ENCODE measurements around the gene FGF14. TPM values are rescaled to one million over a fixed set of nuclear protein-coding genes. Genes with fewer than 3 reads are reported as not detected.

The FGF14 gene
- total RNA-seq, 1 donor from 2014 or later: not detected

- ChIA-PET POLR2A (no interaction called here), CTCF (no interaction called here)
- ATAC-seq (ENCODE audit: low read depth): no peak
- H3K27ac Mint-ChIP-seq: no peak overlapping the region
- no peak for DNase-seq
- intact Hi-C loops (cut with micrococcal nuclease): no loop called here
- H3K9me3 Mint-ChIP-seq: no peaks in the 10 kb centered on the region
- H3K36me3 Mint-ChIP-seq (ENCODE audit: low read depth): no peaks in the 10 kb centered on the region
- H3K27me3 Mint-ChIP-seq: no peaks in the 10 kb centered on the region
- H3K4me1 Mint-ChIP-seq: no peaks in the 10 kb centered on the region
- H3K4me3 Mint-ChIP-seq: no peak overlapping the region
- TF ChIP-seq CTCF (IDR thresholded peaks at IDR 0.05): no peak
Observed at GRCh38 chr13:101773062-101773461, 628.8 kb downstream of the FGF14 start.

- DNase-seq (no peak), ATAC-seq (ENCODE audit: low read depth) (no peak)
- TF ChIP-seq CTCF (IDR thresholded peaks at IDR 0.05): no peak
- intact Hi-C loops (cut with micrococcal nuclease): no loop called here
- no peak overlapping the region for H3K4me3 Mint-ChIP-seq
- ChIA-PET POLR2A (no interaction called here), CTCF (no interaction called here)
- no peaks in the 10 kb centered on the region for H3K27me3 Mint-ChIP-seq
- no peaks in the 10 kb centered on the region for H3K36me3 Mint-ChIP-seq (ENCODE audit: low read depth)
- no peaks in the 10 kb centered on the region for H3K9me3 Mint-ChIP-seq
- no peaks in the 10 kb centered on the region for H3K4me1 Mint-ChIP-seq
- no peak overlapping the region for H3K27ac Mint-ChIP-seq
Observed at GRCh38 chr13:101767131-101767530, 634.7 kb downstream of the FGF14 start.

- ChIA-PET POLR2A (no interaction called here), CTCF (no interaction called here)
- Mint-ChIP-seq H3K36me3 (ENCODE audit: low read depth) (no peaks in the 10 kb centered on the region), H3K4me3 (no peak overlapping the region), H3K9me3 (no peaks in the 10 kb centered on the region), H3K4me1 (no peaks in the 10 kb centered on the region), H3K27ac (no peak overlapping the region), H3K27me3 (no peaks in the 10 kb centered on the region)
- ATAC-seq (ENCODE audit: low read depth) (no peak), DNase-seq (no peak)
- intact Hi-C loops (cut with micrococcal nuclease): no loop called here
- TF ChIP-seq CTCF (IDR thresholded peaks at IDR 0.05): no peak
Observed at GRCh38 chr13:101763191-101763590, 638.7 kb downstream of the FGF14 start.

GRCh38 chr13:101757446-101758039 lies 644.3 kb downstream of the FGF14 start:
- H3K9me3 Mint-ChIP-seq: no peaks in the 10 kb centered on the region
- H3K36me3 Mint-ChIP-seq (ENCODE audit: low read depth): no peaks in the 10 kb centered on the region
- intact Hi-C loops (cut with micrococcal nuclease): loop anchor here (1.0 kb wide), 2 partner anchors 243 to 612 kb away; no protein-coding TSS in a partner anchor
- CTCF ChIA-PET: interaction anchor here (1.0 to 2.0 kb wide), 6 partner anchors 241 to 613 kb away, joined by 3 to 11 read pairs (median 6); no protein-coding TSS in a partner anchor
- H3K27ac Mint-ChIP-seq: no peak overlapping the region
- no peaks in the 10 kb centered on the region for H3K4me1 Mint-ChIP-seq
- H3K27me3 Mint-ChIP-seq: no peaks in the 10 kb centered on the region
- DNase-seq (no peak), ATAC-seq (ENCODE audit: low read depth) (no peak)
- TF ChIP-seq CTCF (IDR thresholded peaks at IDR 0.05): no peak
- POLR2A ChIA-PET: no interaction called here
- no peak overlapping the region for H3K4me3 Mint-ChIP-seq

GRCh38 chr13:101755228-101755887 lies 646.5 kb downstream of the FGF14 start:
- Mint-ChIP-seq H3K27ac (no peak overlapping the region), H3K36me3 (ENCODE audit: low read depth) (no peaks in the 10 kb centered on the region), H3K9me3 (no peaks in the 10 kb centered on the region), H3K4me3 (no peak overlapping the region), H3K27me3 (no peaks in the 10 kb centered on the region), H3K4me1 (no peaks in the 10 kb centered on the region)
- intact Hi-C loops (cut with micrococcal nuclease): no loop called here
- CTCF ChIA-PET: interaction anchor here (2.1 kb wide), 1 partner anchor 610 kb away, joined by 6 read pairs; no protein-coding TSS in a partner anchor
- TF ChIP-seq CTCF (IDR thresholded peaks at IDR 0.05): no peak
- DNase-seq: no peak
- ATAC-seq (ENCODE audit: low read depth): no peak
- POLR2A ChIA-PET: no interaction called here

All from activated B cell treated with CpG ODN at 0.5 μM for 24 hours (primary cell).